Neural crest cell (in vitro differentiated cells): ENCODE data around the gene SLC51B. TPM values are rescaled to one million over a fixed set of nuclear protein-coding genes. Genes with fewer than 3 reads are reported as not detected.
A peak's percentile ranks its signal among the peaks of the same experiment; 100 is the strongest.

Experiments used
- DNase-seq: peaks from one replicate; pipeline ENCODE4 v3.0.0; 2021; ENCODE audit warnings: low read depth, mixed read lengths, low spot score
- H3K27ac Mint-ChIP-seq: one replicate; pipeline ENCODE4 v1.8.0; 2021; ENCODE audit warnings: mild to moderate bottlenecking, mixed read lengths; ENCODE audit not compliant: unreplicated experiment
- H3K27me3 Mint-ChIP-seq: 2 replicates; pipeline ENCODE4 v1.8.0; 2021; ENCODE audit warnings: low read depth, mild to moderate bottlenecking, mixed read lengths
- H3K36me3 Mint-ChIP-seq: 2 replicates; pipeline ENCODE4 v1.8.0; 2021; ENCODE audit warnings: low read depth, mild to moderate bottlenecking, mixed read lengths
- H3K4me1 Mint-ChIP-seq: 2 replicates; pipeline ENCODE4 v1.8.0; 2021; ENCODE audit warnings: mixed read lengths
- H3K4me3 Mint-ChIP-seq: one replicate; pipeline ENCODE4 v1.8.0; 2021; ENCODE audit warnings: mild to moderate bottlenecking, mixed read lengths
- H3K9me3 Mint-ChIP-seq: 2 replicates; pipeline ENCODE4 v1.8.0; 2021; ENCODE audit warnings: mixed read lengths
- CTCF ChIP-seq: fragments of 200-600 bp; sonication (generic); conservative IDR thresholded peaks from 2 replicates; pipeline ENCODE4 v1.5.0; 2021; ENCODE audit warnings: antibody characterized with exemption, mild to moderate bottlenecking
- total RNA-seq: library from RNA; stranded (reverse); gene quantifications from 2 replicates; pipeline ENCODE4 v1.2.1, GENCODE V29; 2021

Gene SLC51B
- total RNA-seq, 1 donor from 2014 or later, result not detected

DNA sequence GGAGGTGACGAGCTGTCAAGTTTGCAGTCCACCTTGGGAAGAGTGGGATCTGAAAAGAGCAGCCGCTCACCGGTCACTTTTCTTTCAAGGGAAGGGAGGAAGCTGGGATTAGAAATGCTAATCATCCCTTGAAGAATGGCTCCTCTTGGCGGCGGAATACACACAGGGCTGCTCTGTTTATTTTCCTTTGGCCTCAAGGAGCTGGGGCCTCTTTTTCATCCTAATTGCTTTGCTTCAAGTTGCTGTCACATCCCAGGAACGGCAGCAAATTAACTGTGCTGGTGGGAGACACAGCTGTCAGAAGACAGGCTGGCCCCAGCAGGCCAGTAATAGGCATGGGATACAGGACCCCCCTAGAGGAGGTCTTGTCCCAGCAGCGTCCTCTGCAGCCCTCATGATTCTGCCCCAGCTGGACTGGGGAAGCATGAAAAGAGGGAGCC lies 38.1 kb downstream of the SLC51B start:
- peaks cover 20% of the 10 kb centered on the region for H3K27me3 Mint-ChIP-seq
- peak overlapping the region; percentile 64 for H3K4me3 Mint-ChIP-seq
- H3K9me3 Mint-ChIP-seq, result no peaks in the 10 kb centered on the region
- DNase-seq, result peak; percentile 28
- H3K4me1 Mint-ChIP-seq, result peaks cover 57% of the 10 kb centered on the region
- peak; percentile 42 for TF ChIP-seq CTCF
- H3K27ac Mint-ChIP-seq, result peak overlapping the region; percentile 79
- H3K36me3 Mint-ChIP-seq, result no peaks in the 10 kb centered on the region

DNA sequence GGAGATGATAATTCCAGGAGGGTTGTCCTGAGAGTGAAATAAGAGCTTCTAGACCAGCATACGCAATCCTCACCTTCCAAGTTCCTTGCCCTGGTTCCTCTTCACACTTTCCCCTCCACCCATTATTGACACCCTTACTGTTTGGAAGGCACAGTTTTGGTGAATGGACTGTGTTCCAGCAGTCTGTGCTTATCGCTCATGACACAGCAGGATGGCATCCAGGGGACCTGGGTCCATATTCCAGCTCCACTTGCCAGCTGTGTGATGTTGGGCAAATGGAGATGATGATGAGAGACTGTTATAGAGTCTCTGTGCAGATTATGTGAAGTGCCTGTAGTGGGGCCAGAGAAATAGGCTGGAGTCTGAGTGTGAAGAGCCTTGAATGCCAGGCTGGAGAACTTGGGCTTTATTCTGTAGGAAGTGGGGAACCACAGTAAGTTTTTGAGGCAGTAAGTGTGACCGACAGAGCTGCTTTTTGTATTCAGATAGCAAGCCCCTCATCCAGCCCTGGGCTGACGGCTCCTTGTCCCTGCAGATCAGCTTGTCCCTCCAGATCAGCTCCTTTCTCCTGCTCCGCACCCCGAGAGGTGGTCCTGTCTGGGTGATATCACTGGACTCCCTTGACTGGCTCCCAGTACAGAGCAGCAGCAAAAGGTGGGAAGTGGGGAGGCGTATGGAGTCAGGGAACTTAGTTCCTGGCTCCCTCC lies 39.5 kb downstream of the SLC51B start:
- Mint-ChIP-seq H3K27ac (no peak overlapping the region), H3K4me1 (peaks cover 63% of the 10 kb centered on the region)
- DNase-seq, result no peak

GRCh38 chr15:65085207-65085753 lies 40.1 kb downstream of the SLC51B start:
- Mint-ChIP-seq H3K27ac (no peak overlapping the region), H3K4me3 (no peak overlapping the region), H3K4me1 (peaks cover 63% of the 10 kb centered on the region), H3K27me3 (peaks cover 13% of the 10 kb centered on the region), H3K9me3 (no peaks in the 10 kb centered on the region), H3K36me3 (no peaks in the 10 kb centered on the region)
- no peak for TF ChIP-seq CTCF
- DNase-seq, result no peak

More for the DNA sequence above, 39.5 kb downstream of the SLC51B start:
- H3K36me3 Mint-ChIP-seq, result no peaks in the 10 kb centered on the region
- H3K4me3 Mint-ChIP-seq, result no peak overlapping the region
- no peak for TF ChIP-seq CTCF
- H3K9me3 Mint-ChIP-seq, result no peaks in the 10 kb centered on the region
- peaks cover 13% of the 10 kb centered on the region for H3K27me3 Mint-ChIP-seq

DNA sequence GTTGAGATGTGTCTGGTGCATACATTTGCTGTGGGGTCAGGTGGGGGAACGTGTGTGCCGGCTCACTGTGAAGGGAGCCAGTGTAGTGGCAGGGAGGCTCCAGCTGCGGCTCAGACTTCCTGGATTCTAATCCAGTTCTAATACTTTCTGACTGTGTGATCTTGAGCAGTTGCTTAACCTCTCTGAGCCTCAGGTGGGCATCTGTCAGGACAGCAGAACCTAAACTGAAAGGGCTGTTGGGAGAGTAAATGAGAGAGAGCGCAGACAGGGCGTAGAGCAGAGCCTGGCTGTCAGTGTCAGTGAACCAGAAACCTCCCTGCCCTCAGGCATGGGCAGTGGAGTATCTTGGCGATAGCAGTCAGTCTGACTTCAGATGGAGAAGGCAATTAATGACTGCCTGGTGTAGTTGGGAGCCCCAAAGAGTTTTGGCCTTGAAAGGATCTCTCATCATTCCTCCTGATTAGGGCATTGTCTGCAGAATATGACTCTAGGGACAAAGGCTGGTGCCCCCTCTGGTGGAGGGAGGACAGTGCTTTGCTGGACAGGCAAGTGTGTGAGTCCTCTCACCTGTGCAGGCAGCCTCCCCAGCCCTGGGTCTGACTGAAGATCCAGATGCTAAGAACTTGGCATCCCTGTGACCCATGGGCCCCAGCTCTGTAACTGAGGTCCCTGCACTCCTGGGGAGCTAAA lies 40.9 kb downstream of the SLC51B start:
- peak; percentile 55 for TF ChIP-seq CTCF
- Mint-ChIP-seq H3K27ac (peak overlapping the region; percentile 66), H3K9me3 (no peaks in the 10 kb centered on the region), H3K4me3 (no peak overlapping the region), H3K4me1 (peaks cover 57% of the 10 kb centered on the region), H3K36me3 (no peaks in the 10 kb centered on the region), H3K27me3 (peaks cover 11% of the 10 kb centered on the region)
- DNase-seq, result no peak

DNA sequence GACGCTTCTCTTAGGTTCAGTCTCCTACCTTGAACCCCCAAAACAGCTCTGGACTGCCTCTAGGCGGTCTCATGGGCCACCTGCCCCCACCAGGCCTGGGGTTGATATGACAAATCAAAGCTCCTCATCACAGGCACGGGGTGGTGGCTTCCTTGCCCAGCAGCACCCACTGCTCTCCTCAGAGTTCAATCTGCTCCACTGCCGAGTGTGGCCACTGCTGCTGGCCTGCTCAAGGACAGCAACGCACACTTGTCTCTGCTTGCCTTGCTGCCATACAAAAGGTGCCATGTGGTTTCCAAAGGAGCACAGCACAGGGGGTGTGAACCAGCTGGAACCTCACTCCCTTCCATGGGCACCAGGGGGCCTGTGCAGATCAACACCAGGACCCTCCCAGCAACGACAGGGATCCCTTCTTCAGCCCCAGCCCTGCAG lies 41.5 kb downstream of the SLC51B start:
- H3K27me3 Mint-ChIP-seq, result peaks cover 10% of the 10 kb centered on the region
- no peaks in the 10 kb centered on the region for H3K9me3 Mint-ChIP-seq
- no peak for DNase-seq
- peak overlapping the region; percentile 46 for H3K27ac Mint-ChIP-seq
- peaks cover 51% of the 10 kb centered on the region for H3K4me1 Mint-ChIP-seq
- H3K4me3 Mint-ChIP-seq, result no peak overlapping the region
- peak; percentile 3 for TF ChIP-seq CTCF
- H3K36me3 Mint-ChIP-seq, result no peaks in the 10 kb centered on the region
